IPS DF 19.7 (cell line): ENCODE data around the gene SP8.

Experiments
- DNase-seq: peaks from one replicate; pipeline ENCODE4 v3.0.0-alpha.2; 2013; ENCODE audit warnings: low read depth, low spot score

The SP8 gene

DNA sequence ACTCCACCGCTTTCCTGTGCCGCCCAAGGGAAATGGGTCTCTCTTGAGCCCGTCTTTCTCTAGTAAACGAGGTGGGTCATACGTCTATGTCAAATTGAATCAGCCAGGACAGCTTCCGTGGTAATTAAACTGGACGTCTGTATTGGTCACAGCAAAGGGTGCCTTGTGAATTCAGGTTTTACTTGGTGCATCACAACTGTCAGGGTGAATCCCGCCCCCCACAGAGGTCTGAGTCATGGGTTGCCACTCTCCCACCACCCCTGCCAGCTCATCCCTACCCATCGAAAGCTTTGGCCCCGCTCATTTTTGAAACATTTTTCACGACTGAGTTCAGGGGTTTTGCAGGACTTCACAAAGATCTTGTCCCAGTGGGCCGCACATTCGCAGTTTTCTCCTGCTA is 8.0 kb upstream of the SP8 start:
- DNase-seq, result no peak

GRCh38 chr7:20793694-20794394 is 7.2 kb upstream of the SP8 start:
- DNase-seq, result no peak

- no peak for DNase-seq
Observed at GRCh38 chr7:20793248-20793647, 6.6 kb upstream of the SP8 start.

DNA sequence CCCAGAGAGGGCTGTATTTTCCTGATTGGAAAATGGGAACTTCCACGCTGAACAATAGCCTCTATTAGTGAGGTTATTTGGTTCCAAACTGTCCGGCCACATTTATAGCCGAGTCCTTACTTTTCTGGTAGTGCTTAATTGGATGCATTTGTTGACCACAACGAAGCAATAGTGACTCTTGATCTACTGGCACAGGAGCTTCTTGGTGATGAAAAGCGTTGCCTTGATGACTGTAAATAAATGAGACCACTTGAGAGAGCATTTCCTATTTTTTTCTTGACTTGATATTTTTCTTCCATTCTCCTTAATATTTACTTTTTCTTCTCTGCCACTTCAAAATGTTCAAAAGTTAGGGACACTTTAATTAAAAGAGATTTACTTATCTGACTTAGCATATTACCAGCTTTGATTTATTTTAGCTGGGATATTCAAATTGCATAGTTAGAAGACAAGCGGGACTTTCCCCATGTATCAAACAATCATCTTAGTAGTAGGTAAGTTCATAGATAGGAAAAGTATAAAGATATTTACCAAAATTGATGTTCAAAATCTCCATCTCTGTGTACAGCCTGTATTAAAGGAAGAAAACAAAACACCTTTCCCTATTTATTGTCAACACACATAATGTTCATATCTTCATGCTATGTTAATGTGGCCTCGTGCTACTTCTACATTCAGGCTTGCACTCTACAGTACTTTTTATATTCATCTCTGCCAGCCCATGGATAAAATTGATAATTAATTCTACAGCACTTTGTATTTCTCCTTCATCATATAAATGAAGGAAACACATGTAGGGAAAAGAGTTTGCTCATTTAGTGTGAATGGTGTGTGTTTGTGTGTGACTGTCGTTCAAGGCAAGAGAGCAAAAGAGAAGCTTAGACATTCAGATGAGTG is 5.1 kb upstream of the SP8 start:
- DNase-seq, result no peak

- no peak for DNase-seq
Observed at GRCh38 chr7:20790375-20790774, 3.7 kb upstream of the SP8 start.

- DNase-seq, result no peak
Observed at GRCh38 chr7:20788420-20788990, 1.8 kb upstream of the SP8 start.

DNA sequence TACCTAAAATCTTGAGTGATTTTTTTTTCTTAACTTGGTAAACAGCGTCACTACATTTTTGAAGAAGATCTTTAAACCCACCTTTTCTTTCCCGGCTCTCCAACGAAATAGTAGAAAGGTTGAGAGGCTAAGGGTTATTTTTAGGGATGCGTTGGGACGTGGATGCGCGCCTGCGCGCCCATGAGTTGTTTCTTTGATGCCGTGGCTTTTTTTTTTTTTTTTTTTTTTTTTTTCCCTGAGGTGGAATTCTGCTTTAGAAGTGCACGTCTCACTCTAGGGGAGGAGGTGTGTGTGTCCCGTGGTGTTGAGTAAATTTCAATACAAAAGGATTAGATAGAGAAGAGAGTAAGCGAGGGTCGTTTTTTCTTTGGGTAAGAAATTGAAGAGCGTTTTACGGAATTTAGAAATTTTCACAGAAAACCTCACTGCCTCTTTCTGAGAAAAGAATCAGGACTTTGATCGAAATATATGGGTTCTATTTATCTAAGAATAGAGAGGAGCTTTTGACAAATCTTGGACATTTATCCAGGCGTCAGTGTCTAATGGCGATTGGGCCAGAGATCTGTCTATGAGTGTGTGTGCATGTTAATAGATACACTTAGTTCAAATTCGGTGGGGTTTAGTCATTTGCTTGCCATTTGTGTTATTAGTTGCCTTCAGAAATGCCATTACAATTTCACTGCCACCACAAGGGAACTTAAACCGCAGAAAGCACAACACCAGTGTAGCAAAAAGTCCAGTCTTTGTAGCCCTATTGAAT is 1.2 kb upstream of the SP8 start:
- DNase-seq, result no peak

- no peak for DNase-seq
Observed at GRCh38 chr7:20786421-20786778, 286 bp downstream of the SP8 start.

GRCh38 chr7:20786049-20786412 is 655 bp downstream of the SP8 start:
- no peak for DNase-seq

GRCh38 chr7:20785157-20786048 is 1.3 kb downstream of the SP8 start:
- DNase-seq, result no peak

GRCh38 chr7:20784388-20785156 is 2.1 kb downstream of the SP8 start:
- no peak for DNase-seq

GRCh38 chr7:20783700-20784387 is 2.8 kb downstream of the SP8 start:
- DNase-seq, result no peak

GRCh38 chr7:20783125-20783699 is 3.5 kb downstream of the SP8 start:
- no peak for DNase-seq

GRCh38 chr7:20779041-20779440 is 7.6 kb downstream of the SP8 start:
- DNase-seq, result no peak

DNA sequence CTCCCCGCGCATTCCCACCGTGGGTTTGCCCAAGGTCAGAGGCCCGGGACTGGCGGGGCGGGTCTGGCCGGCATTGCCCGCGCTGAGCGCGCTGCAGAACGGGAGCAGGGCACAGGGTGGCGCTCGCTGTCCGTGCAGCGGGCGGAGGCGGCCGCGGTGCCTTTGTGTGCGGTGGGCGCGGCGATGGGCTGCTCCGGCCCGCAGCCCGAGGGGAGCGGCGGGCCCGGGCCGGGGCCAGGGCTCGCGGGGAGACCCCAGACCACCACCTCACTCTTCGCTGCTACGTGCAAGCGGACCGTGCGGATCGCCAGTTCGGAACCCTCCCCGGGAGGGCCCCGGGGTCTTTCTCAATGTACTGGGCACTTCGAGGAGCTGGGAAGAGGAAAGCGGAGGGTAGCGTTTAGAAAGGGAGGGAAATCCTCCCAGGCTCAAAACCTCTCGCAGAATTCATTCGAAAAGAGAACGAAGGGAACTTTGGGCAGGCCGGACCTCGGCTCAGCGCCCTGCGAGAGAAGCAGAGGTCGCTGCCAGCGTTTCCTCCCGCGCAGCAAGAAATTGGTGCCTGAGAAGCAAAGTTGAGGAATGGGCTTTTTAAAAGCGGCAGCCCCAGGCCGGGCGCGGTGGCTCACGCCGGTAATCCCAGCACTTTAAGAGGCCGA is 8.5 kb downstream of the SP8 start:
- no peak for DNase-seq

- DNase-seq, result no peak
Observed at GRCh38 chr7:20777377-20778062, 9.2 kb downstream of the SP8 start.

- DNase-seq, result no peak
Observed at GRCh38 chr7:20776942-20777341, 9.7 kb downstream of the SP8 start.

- no peak for DNase-seq
Observed at GRCh38 chr7:20776214-20776911, 10.3 kb downstream of the SP8 start.
